Measurements from ENCODE around the gene AHDC1.
A peak's percentile ranks its signal among the peaks of the same experiment; 100 is the strongest.

Gene AHDC1

GRCh38 chr1:27649306-27649635 lies 45.3 kb upstream of the AHDC1 start:
- H3K27me3 ChIP-seq, result no peaks in the 10 kb centered on the region
- peaks cover 68 to 81% of the 10 kb centered on the region in 2 experiments for H3K4me1 ChIP-seq (ENCODE audit: control insufficient read depth in 1 of 2, insufficient read depth in 1 of 2, low read depth in 1 of 2, low read length in 1 of 2)
- no peaks in the 10 kb centered on the region for H3K36me3 ChIP-seq
- H3K27ac ChIP-seq, result no peak overlapping the region
- no peaks in the 10 kb centered on the region for H3K9me3 ChIP-seq
- no peak overlapping the region for H3K4me3 ChIP-seq (ENCODE audit: low read depth in 1 of 2, low read length in 1 of 2)
- TF ChIP-seq CTCF (IDR thresholded peaks at IDR 0.05), result no peak

- H3K36me3 ChIP-seq, result no peaks in the 10 kb centered on the region
- H3K9me3 ChIP-seq, result no peaks in the 10 kb centered on the region
- H3K27ac ChIP-seq, result no peak overlapping the region
- no peaks in the 10 kb centered on the region for H3K27me3 ChIP-seq
- H3K4me1 ChIP-seq (ENCODE audit: control insufficient read depth in 1 of 2, insufficient read depth in 1 of 2, low read depth in 1 of 2, low read length in 1 of 2), result peaks cover 73 to 86% of the 10 kb centered on the region in 2 experiments
- no peak for TF ChIP-seq CTCF (IDR thresholded peaks at IDR 0.05)
- no peak overlapping the region for H3K4me3 ChIP-seq (ENCODE audit: low read depth in 1 of 2, low read length in 1 of 2)
These were observed 44.8 kb upstream of the AHDC1 start for GRCh38 chr1:27648602-27649305.

GRCh38 chr1:27647328-27647727 lies 43.4 kb upstream of the AHDC1 start:
- TF ChIP-seq CTCF (IDR thresholded peaks at IDR 0.05), result no peak
- H3K27ac ChIP-seq, result peak overlapping the region; percentile 85
- peak overlapping the region in 1 of 2 experiments; percentile 16 for H3K4me3 ChIP-seq (ENCODE audit: low read depth in 1 of 2, low read length in 1 of 2)
- no peaks in the 10 kb centered on the region for H3K9me3 ChIP-seq
- no peaks in the 10 kb centered on the region for H3K36me3 ChIP-seq
- H3K4me1 ChIP-seq (ENCODE audit: control insufficient read depth in 1 of 2, insufficient read depth in 1 of 2, low read depth in 1 of 2, low read length in 1 of 2), result peaks cover 74 to 77% of the 10 kb centered on the region in 2 experiments
- H3K27me3 ChIP-seq, result no peaks in the 10 kb centered on the region

- no peaks in the 10 kb centered on the region for H3K36me3 ChIP-seq
- H3K4me3 ChIP-seq (ENCODE audit: low read depth in 1 of 2, low read length in 1 of 2), result peak overlapping the region in 1 of 2 experiments; percentile 16
- peak overlapping the region; percentile 85 for H3K27ac ChIP-seq
- TF ChIP-seq CTCF (IDR thresholded peaks at IDR 0.05), result no peak
- H3K27me3 ChIP-seq, result no peaks in the 10 kb centered on the region
- peaks cover 71 to 73% of the 10 kb centered on the region in 2 experiments for H3K4me1 ChIP-seq (ENCODE audit: control insufficient read depth in 1 of 2, insufficient read depth in 1 of 2, low read depth in 1 of 2, low read length in 1 of 2)
- no peaks in the 10 kb centered on the region for H3K9me3 ChIP-seq
These were observed 42.7 kb upstream of the AHDC1 start for GRCh38 chr1:27646676-27647075.

- Histone ChIP-seq H3K27me3 (no peaks in the 10 kb centered on the region), H3K4me3 (ENCODE audit: low read depth in 1 of 2, low read length in 1 of 2) (no peak overlapping the region), H3K36me3 (no peaks in the 10 kb centered on the region), H3K9me3 (no peaks in the 10 kb centered on the region), H3K4me1 (ENCODE audit: control insufficient read depth in 1 of 2, insufficient read depth in 1 of 2, low read depth in 1 of 2, low read length in 1 of 2) (peaks cover 58 to 65% of the 10 kb centered on the region in 2 experiments), H3K27ac (peak overlapping the region; percentile 8)
- no peak for TF ChIP-seq CTCF (IDR thresholded peaks at IDR 0.05)
These were observed 41.1 kb upstream of the AHDC1 start for GRCh38 chr1:27645071-27645415.
